D721Med (cell line): Measurements from ENCODE around the gene PLCB4.

Experiments used
- DNase-seq: peaks from one replicate; pipeline ENCODE4 v3.0.0; 2011; ENCODE audit warnings: low spot score; ENCODE audit not compliant: insufficient read length
- FAIRE-seq: peaks from 2 replicates; lab custom pipeline; 2011; peaks lifted over from hg19 to GRCh38; lab: Jason Lieb, UNC
- TF ChIP-seq, protein P1 (sequence below): IDR thresholded peaks from 2 replicates; pipeline ENCODE4 v1.5.1; 2012; ENCODE audit warnings: mild to moderate bottlenecking, control low read depth; ENCODE audit not compliant: insufficient read depth; ENCODE audit errors: missing control alignments

The PLCB4 gene

DNA sequence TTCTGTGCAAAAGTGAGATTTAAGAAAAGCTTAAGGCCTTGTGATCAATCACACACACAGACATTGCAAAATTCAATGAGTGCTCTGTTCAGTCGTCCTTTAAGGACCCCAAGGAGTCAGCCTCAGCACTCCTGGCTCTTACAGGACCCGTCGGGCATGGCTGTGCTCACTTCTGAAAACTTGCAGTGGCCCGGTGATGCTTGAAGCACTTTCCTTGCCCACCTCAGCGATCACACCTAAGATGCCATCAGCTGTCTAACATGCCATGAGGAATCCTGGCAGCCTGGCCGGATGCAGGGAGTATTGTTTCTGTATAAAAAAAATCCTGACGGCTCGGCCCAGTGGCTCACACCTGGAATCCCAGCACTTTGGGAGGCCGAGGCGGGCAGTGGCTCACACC, 344.1 kb downstream of the PLCB4 start:
- FAIRE-seq (no peak), DNase-seq (no peak)
- TF ChIP-seq, protein P1, sequence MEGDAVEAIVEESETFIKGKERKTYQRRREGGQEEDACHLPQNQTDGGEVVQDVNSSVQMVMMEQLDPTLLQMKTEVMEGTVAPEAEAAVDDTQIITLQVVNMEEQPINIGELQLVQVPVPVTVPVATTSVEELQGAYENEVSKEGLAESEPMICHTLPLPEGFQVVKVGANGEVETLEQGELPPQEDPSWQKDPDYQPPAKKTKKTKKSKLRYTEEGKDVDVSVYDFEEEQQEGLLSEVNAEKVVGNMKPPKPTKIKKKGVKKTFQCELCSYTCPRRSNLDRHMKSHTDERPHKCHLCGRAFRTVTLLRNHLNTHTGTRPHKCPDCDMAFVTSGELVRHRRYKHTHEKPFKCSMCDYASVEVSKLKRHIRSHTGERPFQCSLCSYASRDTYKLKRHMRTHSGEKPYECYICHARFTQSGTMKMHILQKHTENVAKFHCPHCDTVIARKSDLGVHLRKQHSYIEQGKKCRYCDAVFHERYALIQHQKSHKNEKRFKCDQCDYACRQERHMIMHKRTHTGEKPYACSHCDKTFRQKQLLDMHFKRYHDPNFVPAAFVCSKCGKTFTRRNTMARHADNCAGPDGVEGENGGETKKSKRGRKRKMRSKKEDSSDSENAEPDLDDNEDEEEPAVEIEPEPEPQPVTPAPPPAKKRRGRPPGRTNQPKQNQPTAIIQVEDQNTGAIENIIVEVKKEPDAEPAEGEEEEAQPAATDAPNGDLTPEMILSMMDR, result no peak

DNA sequence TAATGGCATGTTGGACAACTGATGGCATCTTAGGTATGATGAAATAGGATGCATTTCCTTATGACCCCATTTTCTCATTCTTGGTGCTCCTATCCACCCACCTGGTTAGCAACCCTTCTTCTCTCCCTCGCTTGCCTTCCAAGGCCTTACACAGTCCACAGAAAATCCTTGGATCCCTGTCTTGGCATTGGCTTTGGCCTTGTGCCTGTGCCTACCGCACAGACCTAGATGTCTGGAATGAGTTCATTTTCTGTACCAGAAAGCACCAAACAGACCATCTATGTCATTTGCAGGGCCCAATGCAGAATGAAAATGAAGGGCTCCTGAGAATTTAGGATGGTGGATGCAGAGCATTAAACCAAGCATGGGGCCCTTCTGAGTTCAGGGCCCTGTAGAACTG, 346.5 kb downstream of the PLCB4 start:
- no peak for DNase-seq
- FAIRE-seq, result no peak
- TF ChIP-seq, protein P1, result no peak

DNA sequence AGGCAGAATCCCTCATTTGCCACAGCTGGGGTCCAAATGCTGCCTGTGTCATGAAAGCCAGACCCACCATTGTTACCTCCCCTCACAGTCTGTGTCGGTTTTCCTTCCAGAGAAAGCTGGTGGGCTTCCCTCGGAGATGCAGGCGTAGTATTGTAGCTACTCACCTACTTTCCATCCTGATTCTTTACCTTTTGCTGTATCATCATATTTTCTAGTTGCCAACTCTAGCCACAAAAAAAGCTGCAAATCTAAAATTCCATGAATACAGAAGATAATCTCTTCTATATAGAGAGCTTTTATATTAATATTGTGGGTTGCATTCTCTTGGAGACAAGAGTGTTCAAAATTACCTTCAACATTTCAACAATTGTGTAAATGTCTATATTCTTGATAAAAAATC, 347.5 kb downstream of the PLCB4 start:
- FAIRE-seq (no peak), DNase-seq (no peak)
- TF ChIP-seq, protein P1, result no peak

DNA sequence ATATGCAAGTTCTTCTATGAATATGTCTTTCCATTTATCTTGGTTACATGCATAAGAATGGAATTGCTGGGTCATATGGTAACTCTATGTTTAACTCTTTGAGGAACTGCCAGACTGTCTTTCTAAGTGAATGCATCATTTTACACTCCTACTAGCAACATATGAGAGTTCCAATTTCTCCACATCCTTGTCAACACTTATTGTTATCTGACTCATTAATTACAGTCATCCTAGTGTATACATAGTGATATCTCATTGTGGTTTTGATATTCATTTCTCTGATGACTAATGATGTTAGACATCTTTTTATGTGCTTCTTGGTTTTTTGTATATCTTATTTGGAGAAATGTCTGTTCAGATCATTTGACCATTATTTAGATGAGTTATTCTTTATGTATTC, 348.8 kb downstream of the PLCB4 start:
- FAIRE-seq (no peak), DNase-seq (no peak)
- TF ChIP-seq, protein P1, result no peak

DNA sequence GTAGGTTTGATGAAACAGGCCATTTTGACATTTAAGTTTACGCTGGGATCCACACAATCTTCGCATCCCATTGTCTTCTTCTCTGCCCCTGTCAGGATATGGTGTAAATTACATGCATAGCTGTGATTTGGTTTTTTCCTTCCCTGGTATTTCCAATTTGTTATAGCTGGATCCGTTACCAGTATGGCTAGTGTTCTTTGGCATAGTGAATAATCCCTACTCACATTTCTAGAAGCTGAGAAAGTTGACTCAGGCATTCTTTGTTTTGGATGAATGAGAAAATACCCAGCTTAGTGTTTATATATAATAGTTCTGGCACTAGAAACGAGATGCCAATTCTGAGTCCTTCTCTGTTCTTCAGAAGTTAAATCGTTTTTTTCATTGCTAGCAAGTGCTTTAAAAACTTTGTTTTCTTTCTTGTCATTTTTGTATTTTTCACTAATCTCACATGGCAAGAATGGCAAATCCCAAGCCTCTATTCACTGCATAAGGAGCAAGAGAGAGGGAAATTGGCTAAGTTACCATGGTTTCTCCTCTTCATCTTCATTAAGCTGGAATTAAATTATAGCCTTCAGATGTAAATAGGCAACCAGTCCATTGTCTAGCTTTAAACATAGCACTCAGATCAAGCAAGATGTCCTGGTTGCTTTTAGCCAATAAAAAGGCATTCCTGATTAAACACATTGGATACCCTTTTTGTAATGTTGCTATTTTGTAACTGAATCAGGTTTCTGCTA, 353.6 kb downstream of the PLCB4 start:
- no peak for FAIRE-seq

DNA sequence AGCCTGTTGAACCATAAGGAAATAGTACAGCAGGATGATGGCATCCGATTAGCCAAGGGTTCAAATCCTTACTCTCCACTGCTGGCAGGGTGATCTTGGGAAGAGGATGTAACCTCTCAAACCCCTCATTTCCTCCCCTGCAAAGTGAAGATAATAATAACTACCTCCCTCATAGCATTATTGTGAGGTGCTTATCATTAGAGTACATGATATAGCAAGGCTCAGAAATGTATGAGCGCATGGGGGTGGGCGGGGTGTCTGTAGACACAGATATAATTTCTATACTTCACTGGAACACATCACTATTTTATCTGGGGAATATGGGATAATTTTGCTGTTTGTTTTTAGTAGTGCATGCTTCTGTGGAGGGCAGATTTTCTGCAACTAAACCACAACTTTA, 355.7 kb downstream of the PLCB4 start:
- FAIRE-seq, result no peak
- DNase-seq, result no peak
- TF ChIP-seq, protein P1, result no peak

More for the DNA sequence above, 353.6 kb downstream of the PLCB4 start:
- no peak for DNase-seq
- TF ChIP-seq, protein P1, result no peak
